Activated CD8-positive, alpha-beta memory T cell treated with anti-CD3 and anti-CD28 coated beads for 36 hours (primary cell): ENCODE data around the gene LARP4. TPM values are rescaled to one million over a fixed set of nuclear protein-coding genes. Genes with fewer than 3 reads are reported as not detected.
"Not testable (repeated sequence)": the region's sequence is repeated elsewhere in the genome, so short reads cannot be mapped to it uniquely, and the experiment has no call there.

ENCODE experiments used
- CTCF ChIA-PET: fragments of 350-600 bp; sonication (Branson Sonifier 250); formaldehyde crosslinking; loops from one replicate; lab custom pipeline; 2021; ENCODE audit warnings: antibody characterized with exemption; lab: Charles Lee
- POLR2A ChIA-PET: fragments of 350-600 bp; sonication (Branson Sonifier 250); formaldehyde crosslinking; loops from one replicate; lab custom pipeline; 2021; ENCODE audit warnings: antibody characterized with exemption; lab: Charles Lee
- total RNA-seq, 2 experiments: library from RNA; stranded (reverse); gene quantifications; one replicate each; pipeline ENCODE4 v1.2.3, GENCODE V29; 2021

Gene LARP4
- total RNA-seq, 2 experiments from 2014 or later: 107 to 114 TPM

DNA sequence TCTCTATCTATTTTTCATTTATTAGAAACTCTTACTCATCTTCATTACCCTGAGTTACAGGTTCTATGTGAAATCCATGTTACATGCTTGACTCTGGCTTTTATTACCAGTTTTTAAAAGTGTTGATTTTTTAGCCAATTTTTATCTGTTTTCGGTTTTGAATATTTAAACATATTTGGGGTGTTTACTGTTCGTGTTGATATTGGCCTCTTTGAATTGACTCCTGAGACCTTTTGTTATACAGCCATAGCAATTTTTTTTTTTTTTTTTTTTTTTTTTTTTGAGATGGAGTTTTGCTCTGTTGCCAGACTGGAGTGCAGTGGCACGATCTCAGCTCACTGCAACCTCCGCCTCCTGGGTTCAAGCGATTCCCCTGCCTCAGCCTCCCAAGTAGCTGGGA lies 49.0 kb downstream of the LARP4 start:
- CTCF ChIA-PET: interaction anchor here (0.7 kb wide), 1 partner anchor 491 kb away, joined by 3 read pairs; no protein-coding TSS in a partner anchor
- POLR2A ChIA-PET: not testable (repeated sequence)

DNA sequence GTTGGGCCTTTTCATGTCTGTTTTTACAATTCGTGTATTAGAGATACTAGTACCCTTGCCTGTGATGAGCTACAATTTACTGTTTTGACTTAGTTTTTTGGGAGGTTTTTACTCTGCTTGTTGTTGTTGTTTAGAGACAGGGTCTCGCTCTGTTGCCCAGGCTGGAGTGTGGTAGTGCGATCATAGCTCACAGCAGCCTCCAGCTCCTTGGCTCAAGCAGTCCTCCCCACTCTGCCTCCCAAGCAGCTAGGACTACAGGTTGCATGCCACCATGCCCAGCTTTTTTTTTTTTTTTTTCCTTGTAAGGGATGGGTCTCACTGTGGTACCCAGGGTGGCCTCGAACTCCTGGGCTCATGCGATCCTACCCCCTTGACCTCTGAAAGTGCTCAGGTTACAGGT lies 52.1 kb downstream of the LARP4 start:
- POLR2A ChIA-PET: no interaction called here
- CTCF ChIA-PET: interaction anchor here (0.7 kb wide), 1 partner anchor 248 kb away, joined by 3 read pairs; no protein-coding TSS in a partner anchor

DNA sequence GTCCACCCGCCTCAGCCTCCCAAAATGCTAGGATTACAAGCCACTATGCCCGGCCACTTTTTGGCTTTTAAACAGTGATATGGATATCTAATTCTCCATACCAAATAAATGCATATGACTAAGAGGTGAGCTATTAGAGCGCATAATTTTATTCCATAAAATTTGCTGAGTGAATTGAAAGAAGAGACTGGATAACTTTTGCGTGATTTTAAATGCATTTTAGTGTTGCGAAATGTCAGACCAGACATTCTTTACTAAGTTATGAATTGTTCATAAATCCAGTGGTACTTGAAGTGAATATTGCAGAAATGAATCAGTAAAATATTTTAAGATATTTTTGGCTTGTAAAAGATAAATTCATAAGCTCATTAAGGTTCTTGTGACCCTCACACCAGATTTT lies 53.2 kb downstream of the LARP4 start:
- POLR2A ChIA-PET: interaction anchor here (0.6 kb wide), 1 partner anchor 9 kb away, joined by 11 read pairs; no protein-coding TSS in a partner anchor
- CTCF ChIA-PET: no interaction called here

DNA sequence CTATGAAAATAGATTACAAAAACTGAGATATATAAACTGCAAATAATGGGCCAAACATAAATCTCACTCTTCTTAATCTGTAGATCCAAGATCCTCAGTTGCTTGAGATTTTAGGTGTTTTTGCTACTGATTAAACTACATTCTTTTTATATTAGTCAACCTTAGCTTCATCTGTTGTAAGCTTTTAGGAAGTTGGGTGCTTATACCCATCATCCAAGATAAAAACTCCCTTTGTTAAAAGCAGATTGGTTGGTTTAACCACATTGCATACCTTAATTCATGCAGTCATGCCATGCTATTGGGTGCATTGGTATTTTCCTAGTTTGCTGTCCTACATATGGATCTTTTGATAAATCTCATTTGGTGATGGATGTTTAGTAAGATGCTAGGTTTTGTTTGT lies 57.9 kb downstream of the LARP4 start:
- ChIA-PET CTCF (no interaction called here), POLR2A (no interaction called here)

DNA sequence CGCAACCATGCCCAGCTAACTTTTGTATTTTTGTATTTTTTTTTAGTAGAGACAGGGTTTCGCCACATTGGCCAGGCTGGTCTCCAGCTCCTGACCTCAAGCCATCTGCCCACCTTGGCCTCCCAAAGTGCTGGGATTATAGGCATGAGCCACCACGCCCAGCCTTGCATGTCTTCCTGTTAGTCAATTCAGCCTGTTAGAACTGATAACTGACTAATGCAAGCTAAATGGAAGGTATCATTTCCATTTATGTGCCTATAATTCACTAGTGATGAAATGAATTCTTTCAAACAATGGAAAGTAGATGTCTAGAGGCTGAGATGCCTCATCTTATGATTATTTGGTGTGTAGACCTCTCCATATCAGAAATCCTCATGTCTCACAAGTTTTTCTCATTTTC lies 66.8 kb downstream of the LARP4 start:
- CTCF ChIA-PET: no interaction called here
- POLR2A ChIA-PET: no interaction called here

DNA sequence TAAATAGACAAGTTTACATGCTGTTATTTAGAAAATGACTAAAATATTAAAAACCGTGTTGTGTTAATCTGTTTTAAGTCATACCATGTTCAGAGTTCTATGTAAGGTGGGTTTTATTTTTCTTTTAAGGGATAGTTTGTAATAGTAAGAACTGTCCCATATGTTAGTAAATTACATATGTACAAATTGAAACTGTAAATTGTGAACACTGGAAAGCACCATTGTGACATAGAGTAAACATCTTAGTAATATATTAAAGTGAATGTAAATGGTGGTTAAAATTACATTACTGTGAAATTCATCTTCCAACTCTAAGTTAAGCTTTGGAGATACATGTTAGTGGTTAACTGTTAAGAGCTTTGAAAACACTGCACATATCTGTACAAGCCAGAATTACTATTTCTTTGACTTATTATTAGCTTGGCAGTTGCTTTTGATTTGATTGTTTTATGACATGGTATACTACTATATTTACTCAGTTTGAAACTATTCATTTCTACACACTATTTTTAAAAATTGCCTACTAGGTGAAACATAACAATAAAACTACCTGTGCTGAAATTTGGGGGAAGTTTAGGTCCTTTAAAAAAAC lies 76.7 kb downstream of the LARP4 start:
- ChIA-PET CTCF (no interaction called here), POLR2A (no interaction called here)

DNA sequence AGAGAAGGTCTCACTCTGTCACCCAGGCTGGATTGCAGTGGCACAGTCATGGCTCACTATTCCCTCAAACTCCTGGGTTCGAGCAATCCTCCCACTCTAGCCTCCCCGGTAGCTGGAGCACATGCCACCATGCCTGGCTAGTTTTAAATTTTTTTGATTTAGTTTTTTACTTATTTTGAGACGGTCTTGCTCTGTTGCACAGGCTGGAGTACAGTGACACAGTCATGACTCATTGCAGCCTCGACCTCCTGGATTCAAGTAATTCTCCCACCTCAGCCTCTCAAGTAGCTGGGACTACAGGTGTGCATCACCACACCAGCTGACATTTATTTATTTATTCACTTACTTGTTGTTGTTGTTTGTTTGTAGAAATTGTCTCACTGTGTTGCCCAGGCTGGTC lies 81.9 kb downstream of the LARP4 start:
- POLR2A ChIA-PET: no interaction called here
- CTCF ChIA-PET: no interaction called here

DNA sequence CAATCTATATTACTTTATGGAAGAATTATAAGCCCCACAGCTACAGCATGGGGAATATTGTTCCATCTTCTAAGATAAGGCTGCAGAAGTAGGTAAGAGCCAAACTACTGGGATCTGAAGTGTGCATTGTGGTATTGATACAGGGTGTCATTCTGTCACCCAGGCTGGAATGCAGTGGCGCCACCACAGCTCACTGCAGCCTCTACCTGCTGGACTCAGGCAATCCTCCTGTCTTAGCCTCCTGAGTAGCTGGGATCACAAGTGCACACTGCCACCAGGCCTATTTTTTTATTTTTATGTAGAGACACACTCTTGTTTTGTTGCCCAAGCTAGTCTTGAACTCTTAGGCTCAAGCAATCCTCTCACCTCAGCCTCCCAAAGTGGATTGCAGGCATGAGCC lies 82.8 kb downstream of the LARP4 start:
- POLR2A ChIA-PET: no interaction called here
- CTCF ChIA-PET: no interaction called here

DNA sequence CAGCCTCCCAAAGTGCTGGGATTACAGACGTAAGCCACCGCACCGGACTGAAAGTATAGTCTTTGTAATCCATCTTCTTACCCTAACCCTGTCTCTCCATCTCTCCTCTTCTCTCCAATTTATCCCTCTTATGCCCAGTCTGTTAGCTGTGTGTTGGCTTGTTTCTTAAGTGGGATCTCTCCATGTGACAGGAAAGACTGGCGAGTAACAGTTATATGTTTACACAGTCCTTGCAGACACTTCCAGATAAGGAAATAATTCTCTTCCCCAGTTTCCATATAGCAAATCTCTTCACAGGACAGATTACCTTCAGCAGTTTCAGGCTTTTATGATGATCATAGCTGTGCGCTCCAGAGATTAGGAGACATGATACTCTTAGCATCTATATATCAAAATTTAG lies 88.1 kb downstream of the LARP4 start:
- ChIA-PET CTCF (no interaction called here), POLR2A (no interaction called here)

DNA sequence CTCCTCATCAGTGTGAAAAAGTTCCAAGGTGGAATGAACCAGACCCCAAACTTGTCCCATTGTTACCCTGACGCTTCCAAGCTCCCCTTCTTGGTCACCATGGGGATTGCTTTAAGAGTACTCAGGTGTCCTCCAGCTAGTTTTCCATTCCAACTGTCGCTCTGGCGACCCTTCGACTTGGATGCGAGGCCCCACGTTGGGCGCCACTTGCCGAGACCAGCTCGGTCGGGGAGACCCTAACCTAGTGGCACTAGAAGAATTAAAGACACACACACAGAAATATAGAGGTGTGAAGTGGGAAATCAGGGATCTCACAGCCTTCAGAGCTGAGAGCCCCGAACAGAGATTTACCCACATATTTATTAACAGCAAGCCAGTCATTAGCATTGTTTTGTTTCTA lies 97.4 kb downstream of the LARP4 start:
- POLR2A ChIA-PET, CTCF ChIA-PET: not testable (repeated sequence)

DNA sequence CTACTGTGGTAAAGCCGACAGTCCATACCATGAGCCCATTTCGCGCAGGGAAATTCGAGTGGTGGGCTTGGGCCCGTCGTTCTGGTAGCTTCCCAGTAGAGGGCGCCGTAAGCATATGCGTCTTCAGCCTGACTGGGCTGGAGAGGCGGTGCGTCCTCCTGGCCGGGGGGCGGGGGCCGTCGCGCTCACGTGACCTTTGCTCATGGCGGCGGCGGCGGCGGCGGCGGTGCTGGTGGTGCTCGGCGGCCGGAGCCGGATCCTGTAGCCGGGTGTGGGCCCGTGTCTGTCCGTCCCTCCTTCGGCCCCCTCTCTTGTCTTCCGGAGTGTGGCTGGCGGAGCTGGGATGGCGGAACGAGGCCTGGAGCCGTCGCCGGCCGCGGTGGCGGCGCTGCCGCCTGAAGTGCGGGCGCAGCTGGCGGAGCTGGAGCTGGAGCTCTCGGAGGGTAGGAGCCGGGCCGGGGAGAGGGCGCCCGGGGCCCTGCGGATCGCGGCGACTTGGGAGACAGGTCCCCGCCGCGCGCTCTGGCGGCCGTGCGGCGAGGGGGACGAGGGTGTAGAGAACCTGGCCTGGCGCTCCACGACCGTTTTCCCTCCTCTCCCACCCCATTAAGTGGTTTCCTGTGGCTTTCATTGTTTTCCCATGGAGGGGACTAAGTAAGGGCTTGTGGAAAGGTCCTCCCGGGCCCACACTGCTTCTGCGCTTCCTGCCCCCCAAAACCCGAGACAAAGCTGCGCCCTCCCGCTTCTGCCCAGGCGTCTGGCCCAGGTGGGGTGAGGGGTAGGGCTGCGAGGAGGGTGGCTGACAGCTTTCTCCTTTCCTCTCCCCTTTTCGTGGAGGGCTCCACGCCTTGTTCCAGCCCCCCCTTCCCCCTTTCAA lies 104.4 kb downstream of the LARP4 start, which contains the start of gene DIP2B:
TSS of gene DIP2B (plus strand) at position 188 of the 877 bp plus-strand sequence. CDS start at position 344, 156 bp downstream.
- ChIA-PET CTCF (interaction anchor here (0.6 to 2.1 kb wide), 26 partner anchors 9 to 260 kb away, joined by 3 to 13 read pairs (median 3); no protein-coding TSS in a partner anchor), POLR2A (interaction anchor here (0.5 to 1.3 kb wide), 5 partner anchors 31 to 1548 kb away, joined by 3 to 4 read pairs (median 3); partner anchors contain the start of gene ARF3)

DNA sequence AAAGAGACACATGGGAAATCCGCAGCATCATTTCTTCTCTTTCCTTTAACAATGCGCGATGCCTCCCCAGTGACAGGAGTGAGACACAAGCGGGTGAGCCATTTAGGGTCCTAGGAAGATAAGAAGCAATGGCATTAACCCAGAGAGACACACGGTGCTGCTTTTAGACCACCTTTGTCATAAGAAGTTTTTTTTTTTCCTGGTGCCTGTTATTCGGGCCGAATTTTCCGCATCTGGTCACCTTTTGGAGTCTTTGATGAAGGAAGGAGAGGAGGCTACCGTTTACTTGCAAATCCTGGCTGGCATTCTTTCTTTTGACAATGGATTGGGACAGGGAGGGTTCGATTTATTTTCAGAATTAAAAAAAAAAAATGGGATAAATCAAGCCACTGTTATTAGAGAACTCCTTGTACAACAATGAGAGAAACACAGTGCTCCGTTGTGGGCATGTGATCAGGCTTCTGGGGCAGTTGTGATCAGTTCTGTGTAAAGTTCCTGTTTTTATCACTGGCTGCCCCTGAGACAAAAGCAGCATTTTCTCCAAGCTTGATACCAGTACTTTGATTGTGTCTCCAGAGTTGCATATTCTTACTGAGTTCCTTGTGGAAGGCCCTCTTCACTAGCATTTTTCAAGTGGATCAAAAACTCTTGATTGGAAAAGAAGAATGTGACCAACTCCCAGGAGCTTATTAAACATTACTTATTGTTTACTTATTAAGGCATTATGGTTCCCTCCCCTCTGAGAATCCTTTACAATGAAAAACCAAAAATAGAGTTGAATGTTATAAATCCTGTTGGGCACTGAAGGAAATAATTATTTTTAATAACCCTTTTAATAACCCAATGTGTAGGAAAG lies 105.2 kb downstream of the LARP4 start:
- POLR2A ChIA-PET: interaction anchor here (1.3 kb wide), 2 partner anchors 32 to 166 kb away, joined by 3 read pairs; no protein-coding TSS in a partner anchor
- CTCF ChIA-PET: interaction anchor here (0.7 to 2.1 kb wide), 13 partner anchors 8 to 135 kb away, joined by 3 to 13 read pairs (median 4); no protein-coding TSS in a partner anchor

DNA sequence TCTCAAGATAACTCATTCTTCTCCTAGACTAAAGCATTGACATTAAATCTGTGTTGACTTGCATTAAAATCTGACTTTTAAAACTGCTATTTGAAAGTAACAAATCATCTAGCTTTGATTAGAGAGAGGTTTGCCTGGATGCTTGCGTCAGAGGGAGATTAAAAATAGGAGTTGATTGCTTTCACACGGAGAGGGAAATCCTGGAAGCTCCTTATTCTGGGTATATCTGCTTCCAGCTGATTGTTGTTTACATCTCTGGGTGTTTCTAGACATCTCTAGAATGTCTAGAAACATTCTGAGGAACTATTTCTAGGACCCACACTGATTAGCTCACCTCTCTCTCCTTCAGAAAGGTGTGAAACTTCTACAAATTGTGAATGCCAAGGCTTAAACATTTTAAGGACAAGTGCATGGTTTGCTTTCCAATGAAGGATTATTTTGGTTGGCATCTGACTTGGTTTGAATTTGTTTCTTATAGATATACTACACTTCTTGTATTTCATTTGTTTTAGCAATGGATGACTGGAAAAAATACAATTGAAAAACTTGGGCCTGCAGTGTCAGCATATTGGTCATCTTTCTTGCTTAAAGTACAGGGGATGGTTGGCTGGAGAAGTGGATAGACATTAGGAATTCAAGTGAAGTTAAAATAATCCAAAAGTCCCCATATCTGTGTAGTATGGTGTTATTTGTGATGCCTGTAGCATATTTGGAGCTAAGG lies 106.2 kb downstream of the LARP4 start:
- CTCF ChIA-PET: interaction anchor here (1.2 to 1.6 kb wide), 2 partner anchors 131 to 134 kb away, joined by 3 read pairs; no protein-coding TSS in a partner anchor
- POLR2A ChIA-PET: interaction anchor here (0.5 kb wide), 1 partner anchor 34 kb away, joined by 3 read pairs; no protein-coding TSS in a partner anchor

DNA sequence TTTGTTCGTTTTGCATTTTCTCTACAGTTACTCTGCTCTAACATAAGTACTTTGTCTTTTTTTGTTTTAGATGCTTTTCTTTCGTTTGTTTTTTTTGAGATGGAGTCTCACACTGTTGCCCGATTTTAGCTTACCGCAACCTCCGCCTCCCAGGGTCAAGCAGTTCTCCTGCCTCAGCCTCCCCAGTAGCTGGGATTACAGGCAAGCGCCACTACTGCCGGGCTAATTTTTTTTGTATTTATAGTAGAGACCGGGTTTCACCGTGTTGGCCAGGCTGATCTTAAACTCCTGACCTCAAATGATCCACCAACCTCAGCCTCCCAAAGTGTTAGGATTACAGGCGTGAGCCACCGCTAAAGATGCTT lies 106.8 kb downstream of the LARP4 start:
- ChIA-PET POLR2A (interaction anchor here (0.5 kb wide), 1 partner anchor 33 kb away, joined by 3 read pairs; no protein-coding TSS in a partner anchor), CTCF (interaction anchor here (1.6 kb wide), 1 partner anchor 133 kb away, joined by 3 read pairs; no protein-coding TSS in a partner anchor)

DNA sequence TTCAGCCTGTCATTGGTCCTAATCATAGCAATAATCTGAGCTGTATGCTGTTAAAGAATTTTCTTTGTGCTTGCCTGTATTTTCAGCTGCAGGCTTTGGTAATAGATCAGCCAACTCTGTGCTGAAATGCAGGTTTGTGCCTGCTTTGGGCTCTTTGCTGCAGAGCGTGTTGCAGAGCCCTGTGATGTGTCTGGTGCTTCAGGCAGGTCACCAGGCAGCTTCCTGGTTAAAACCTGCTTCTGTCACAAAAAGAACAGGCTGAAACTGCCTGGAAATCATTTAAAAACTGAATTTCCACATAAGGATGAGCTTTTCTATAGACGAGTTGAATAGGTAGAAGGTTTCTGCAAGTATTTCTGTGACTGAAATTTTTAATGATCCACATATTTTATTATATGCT lies 107.2 kb downstream of the LARP4 start:
- ChIA-PET CTCF (interaction anchor here (0.7 to 1.6 kb wide), 2 partner anchors 133 to 718 kb away, joined by 3 to 4 read pairs; no protein-coding TSS in a partner anchor), POLR2A (no interaction called here)

DNA sequence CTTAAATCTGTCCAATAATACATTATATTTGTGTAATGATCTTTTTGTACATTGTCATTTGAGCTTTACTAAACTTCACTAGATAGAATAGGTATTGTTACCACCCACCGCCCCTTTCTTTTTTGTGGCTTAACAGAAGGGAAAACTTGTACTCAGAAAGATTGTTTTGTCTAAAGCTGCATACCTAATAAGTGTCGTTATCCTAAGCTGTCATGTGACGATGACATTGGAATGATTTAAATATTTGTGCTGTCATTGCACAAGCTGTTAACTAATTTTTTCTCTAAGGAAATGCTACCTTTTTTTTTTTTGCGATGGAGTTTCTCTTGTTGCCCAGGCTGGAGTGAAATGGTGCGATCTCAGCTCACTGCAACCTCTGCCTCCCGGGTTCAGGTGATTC lies 107.7 kb downstream of the LARP4 start:
- ChIA-PET CTCF (interaction anchor here (0.7 to 1.6 kb wide), 4 partner anchors 24 to 717 kb away, joined by 3 to 4 read pairs (median 3); no protein-coding TSS in a partner anchor), POLR2A (no interaction called here)

DNA sequence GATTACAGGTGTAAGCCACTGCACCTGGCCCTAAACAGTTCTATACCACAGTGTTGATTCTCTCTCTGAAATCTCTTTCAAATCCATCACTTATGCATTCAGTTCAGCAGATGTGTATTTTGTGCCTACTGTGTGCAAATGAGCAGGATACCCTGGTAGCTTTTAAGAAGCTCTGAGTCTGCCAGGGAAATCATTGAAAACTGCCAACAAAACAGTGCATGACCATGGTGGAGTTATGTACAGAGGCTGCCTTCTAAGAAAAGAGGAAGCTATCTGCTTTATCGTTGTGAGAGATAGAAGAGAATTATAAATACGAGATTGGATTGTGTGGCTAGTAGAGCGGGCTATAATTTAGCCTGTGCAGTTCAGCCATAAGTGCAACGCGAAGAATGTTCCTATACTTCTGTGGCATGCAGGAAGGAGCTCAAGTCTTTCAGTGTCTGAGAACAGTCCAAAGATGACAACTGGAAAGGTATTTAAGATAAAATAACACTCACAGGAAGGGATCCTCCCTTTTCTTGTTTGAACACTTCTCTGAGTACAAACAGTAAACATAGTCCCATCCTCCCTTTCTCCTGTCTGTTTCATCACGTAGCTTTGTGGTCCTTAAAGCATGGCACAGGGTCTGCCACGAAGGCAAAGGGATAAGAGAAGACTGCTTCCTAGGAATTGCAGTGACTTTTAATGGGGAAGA lies 108.4 kb downstream of the LARP4 start:
- CTCF ChIA-PET: interaction anchor here (0.5 to 1.6 kb wide), 6 partner anchors 24 to 421 kb away, joined by 3 to 6 read pairs (median 3); no protein-coding TSS in a partner anchor
- POLR2A ChIA-PET: no interaction called here
